ENCODE results near the gene MCMBP.

MCMBP gene

GRCh38 chr10:119863951-119864565, 8.6 kb downstream of the MCMBP start:
- FAIRE-seq (no peak), DNase-seq (ENCODE audit: insufficient read length, low spot score) (no peak)
- no peak for TF ChIP-seq POLR2A (IDR thresholded peaks at IDR 0.05; ENCODE audit: low read depth, low read length)

- FAIRE-seq (peak; percentile 82), DNase-seq (ENCODE audit: insufficient read length, low spot score) (no peak)
- TF ChIP-seq POLR2A (IDR thresholded peaks at IDR 0.05; ENCODE audit: low read depth, low read length): no peak
Measured at GRCh38 chr10:119862524-119862923, 10.1 kb downstream of the MCMBP start.

- FAIRE-seq (peak; percentile 15), DNase-seq (ENCODE audit: insufficient read length, low spot score) (no peak)
- no peak for TF ChIP-seq POLR2A (IDR thresholded peaks at IDR 0.05; ENCODE audit: low read depth, low read length)
Measured at GRCh38 chr10:119860866-119861607, 11.6 kb downstream of the MCMBP start.

- DNase-seq (ENCODE audit: insufficient read length, low spot score): no peak
- TF ChIP-seq POLR2A (IDR thresholded peaks at IDR 0.05; ENCODE audit: low read depth, low read length): no peak
- FAIRE-seq: peak; percentile 94
Measured at GRCh38 chr10:119859420-119860258, 13.0 kb downstream of the MCMBP start.

GRCh38 chr10:119858063-119858462, 14.6 kb downstream of the MCMBP start:
- TF ChIP-seq POLR2A (IDR thresholded peaks at IDR 0.05; ENCODE audit: low read depth, low read length): no peak
- no peak for DNase-seq (ENCODE audit: insufficient read length, low spot score)
- FAIRE-seq: no peak

GRCh38 chr10:119853574-119853973, 19.1 kb downstream of the MCMBP start:
- FAIRE-seq: no peak
- DNase-seq (ENCODE audit: insufficient read length, low spot score): no peak
- no peak for TF ChIP-seq POLR2A (IDR thresholded peaks at IDR 0.05; ENCODE audit: low read depth, low read length)

- no peak for TF ChIP-seq POLR2A (IDR thresholded peaks at IDR 0.05; ENCODE audit: low read depth, low read length)
- no peak for DNase-seq (ENCODE audit: insufficient read length, low spot score)
- no peak for FAIRE-seq
Measured at GRCh38 chr10:119852822-119853221, 19.8 kb downstream of the MCMBP start.

- FAIRE-seq: no peak
- no peak for TF ChIP-seq POLR2A (IDR thresholded peaks at IDR 0.05; ENCODE audit: low read depth, low read length)
- DNase-seq (ENCODE audit: insufficient read length, low spot score): no peak
Measured at GRCh38 chr10:119852277-119852676, 20.4 kb downstream of the MCMBP start.

- no peak for DNase-seq (ENCODE audit: insufficient read length, low spot score)
- FAIRE-seq: no peak
Measured at GRCh38 chr10:119849944-119850343, 22.7 kb downstream of the MCMBP start.

GRCh38 chr10:119849031-119849789, 23.4 kb downstream of the MCMBP start:
- DNase-seq (ENCODE audit: insufficient read length, low spot score) (peak; percentile 14), FAIRE-seq (no peak)
- no peak for TF ChIP-seq POLR2A (IDR thresholded peaks at IDR 0.05; ENCODE audit: low read depth, low read length)

More at GRCh38 chr10:119849944-119850343, 22.7 kb downstream of the MCMBP start:
- no peak for TF ChIP-seq POLR2A (IDR thresholded peaks at IDR 0.05; ENCODE audit: low read depth, low read length)

GRCh38 chr10:119845656-119846055, 27.0 kb downstream of the MCMBP start:
- no peak for TF ChIP-seq POLR2A (IDR thresholded peaks at IDR 0.05; ENCODE audit: low read depth, low read length)
- FAIRE-seq: no peak

GRCh38 chr10:119834188-119834587, 38.5 kb downstream of the MCMBP start:
- DNase-seq (ENCODE audit: insufficient read length, low spot score) (no peak), FAIRE-seq (no peak)
- TF ChIP-seq POLR2A (IDR thresholded peaks at IDR 0.05; ENCODE audit: low read depth, low read length): no peak

More at GRCh38 chr10:119845656-119846055, 27.0 kb downstream of the MCMBP start:
- no peak for DNase-seq (ENCODE audit: insufficient read length, low spot score)

- DNase-seq (ENCODE audit: insufficient read length, low spot score): no peak
- TF ChIP-seq POLR2A (IDR thresholded peaks at IDR 0.05; ENCODE audit: low read depth, low read length): no peak
- no peak for FAIRE-seq
Measured at GRCh38 chr10:119832951-119833350, 39.7 kb downstream of the MCMBP start.

Measured in H54 (cell line).